ENCODE data around the gene ERCC2.

ERCC2 gene

DNA sequence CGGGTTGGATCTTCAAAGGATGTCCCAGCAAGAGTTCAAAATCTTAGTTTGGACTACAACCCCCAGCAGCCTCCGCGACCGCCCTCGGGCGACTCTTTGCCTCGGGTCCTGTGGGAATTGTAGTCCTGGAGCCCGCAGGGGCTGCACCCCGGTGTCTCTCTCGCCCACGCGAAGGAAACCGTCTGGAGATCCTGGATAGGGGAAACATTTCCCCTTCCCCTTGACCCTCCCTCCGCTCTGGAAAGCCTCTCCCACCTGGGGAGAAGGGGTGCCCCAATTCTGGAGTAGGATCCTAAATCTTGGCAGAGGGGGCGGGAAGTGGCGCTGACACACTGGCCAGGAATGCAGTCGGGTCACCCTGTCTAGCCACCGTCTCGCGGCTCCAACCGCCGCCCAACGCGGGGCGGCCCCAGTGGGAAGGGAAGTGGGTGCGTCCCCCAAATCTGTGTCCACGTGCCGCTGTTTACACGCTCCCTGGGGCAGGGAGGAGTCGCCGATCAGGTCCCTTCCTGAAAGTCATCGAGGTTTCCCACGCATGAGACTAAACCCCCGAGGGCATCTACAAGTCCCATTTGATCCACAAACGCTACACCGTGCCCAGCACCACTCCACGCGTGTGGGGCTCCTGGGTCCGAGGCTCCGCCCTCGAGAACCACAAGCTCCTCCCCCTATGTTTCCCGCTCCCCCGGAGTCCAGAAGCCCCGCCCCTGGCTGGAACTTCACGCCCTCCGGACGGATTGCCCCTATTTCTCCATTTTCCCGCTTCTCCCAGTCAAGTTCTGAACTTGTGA, 35.3 kb upstream of the ERCC2 start:
- Mint-ChIP-seq H3K4me3 (peak overlapping the region; percentile 87), H3K9me3 (no peaks in the 10 kb centered on the region), H3K36me3 (peaks cover 48% of the 10 kb centered on the region), H3K4me1 (peaks cover 56% of the 10 kb centered on the region), H3K27ac (peak overlapping the region; percentile 98)
- ATAC-seq (peak; percentile 70), DNase-seq (ENCODE audit: low spot score in 2 of 2) (peak; percentile 71 to 95)

GRCh38 chr19:45404557-45405434, 34.4 kb upstream of the ERCC2 start, which contains the start of gene PPP1R13L:
Gene PPP1R13L, minus strand, starts transcription at chr19:45405069. Its CDS starts 6,751 bp downstream, at chr19:45398318.
- DNase-seq (ENCODE audit: low spot score in 2 of 2) (no peak), ATAC-seq (peak; percentile 24)
- peak within 1 kb of the TSS; percentile 87 for H3K4me3 Mint-ChIP-seq
- H3K9me3 Mint-ChIP-seq = no peaks in the 10 kb centered on the region
- peak within 1 kb of the TSS; percentile 98 for H3K27ac Mint-ChIP-seq
- H3K36me3 Mint-ChIP-seq = peaks cover 40% of the 10 kb centered on the region
- H3K4me1 Mint-ChIP-seq = peaks cover 56% of the 10 kb centered on the region

DNA sequence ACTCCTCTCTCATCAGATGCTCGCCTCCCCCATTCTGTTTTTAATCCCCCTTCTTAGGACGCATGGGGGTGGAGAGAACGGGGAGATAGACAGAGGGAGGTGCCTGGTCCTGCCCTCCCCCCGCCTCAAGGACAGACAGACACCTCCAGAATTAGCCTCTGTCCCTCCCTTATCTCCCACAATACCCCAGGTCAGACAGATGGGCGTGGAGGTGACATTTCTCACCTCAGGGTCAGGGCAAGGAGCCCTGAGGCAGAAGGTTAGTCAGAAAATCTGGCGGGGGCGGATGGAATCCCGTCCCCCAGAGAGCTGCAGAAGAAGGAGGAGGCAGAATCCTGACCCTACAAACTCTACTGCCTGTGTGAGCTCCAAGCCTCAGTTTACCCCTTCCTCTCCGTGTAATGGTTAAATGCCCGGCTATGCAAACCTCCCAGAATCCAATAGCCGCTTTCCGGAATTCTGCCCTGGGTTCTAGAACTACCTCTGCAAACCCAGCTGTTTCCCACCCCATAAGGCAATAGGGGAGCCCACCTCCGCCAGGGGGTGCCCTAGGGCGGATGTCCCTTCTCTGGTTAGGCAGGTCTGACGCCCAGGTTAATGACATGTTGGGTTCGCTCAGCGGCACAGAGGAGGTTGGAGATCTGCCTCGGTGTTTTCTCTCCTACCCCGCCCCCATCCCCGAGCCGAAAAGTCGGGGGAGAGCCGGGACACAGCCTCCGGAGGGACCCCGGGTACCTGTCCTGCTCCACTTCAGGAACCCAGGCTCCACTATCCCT, 33.6 kb upstream of the ERCC2 start:
- peak overlapping the region; percentile 87 for H3K4me3 Mint-ChIP-seq
- peak overlapping the region; percentile 98 for H3K27ac Mint-ChIP-seq
- DNase-seq (ENCODE audit: low spot score in 2 of 2) (peak; percentile 61 to 86), ATAC-seq (peak; percentile 50)
- H3K36me3 Mint-ChIP-seq = peaks cover 33% of the 10 kb centered on the region
- peaks cover 51% of the 10 kb centered on the region for H3K4me1 Mint-ChIP-seq
- H3K9me3 Mint-ChIP-seq = no peaks in the 10 kb centered on the region

DNA sequence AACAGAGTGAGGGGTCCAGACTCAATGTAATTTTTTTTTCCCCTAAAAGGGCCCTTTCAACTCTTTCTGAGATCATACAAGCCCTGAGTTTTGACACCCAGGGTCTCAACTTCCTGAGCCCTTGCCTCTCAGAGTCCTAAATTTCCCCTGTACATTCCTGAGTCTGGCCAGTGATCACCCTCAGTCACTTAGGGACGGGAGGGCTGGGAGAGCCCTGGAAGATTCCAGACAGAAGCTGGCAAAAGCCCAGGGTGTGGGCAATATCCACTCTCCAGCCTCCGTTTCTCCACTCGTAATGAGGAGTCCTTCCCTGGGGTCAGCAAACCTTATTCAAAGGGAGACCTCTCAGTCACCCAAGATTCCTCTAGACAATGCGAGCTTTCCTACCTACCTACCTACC, 32.9 kb upstream of the ERCC2 start:
- ATAC-seq (no peak), DNase-seq (ENCODE audit: low spot score in 2 of 2) (no peak)
- Mint-ChIP-seq H3K27ac (no peak overlapping the region), H3K9me3 (no peaks in the 10 kb centered on the region), H3K36me3 (peaks cover 28% of the 10 kb centered on the region), H3K4me1 (peaks cover 50% of the 10 kb centered on the region), H3K4me3 (peak overlapping the region; percentile 87)

DNA sequence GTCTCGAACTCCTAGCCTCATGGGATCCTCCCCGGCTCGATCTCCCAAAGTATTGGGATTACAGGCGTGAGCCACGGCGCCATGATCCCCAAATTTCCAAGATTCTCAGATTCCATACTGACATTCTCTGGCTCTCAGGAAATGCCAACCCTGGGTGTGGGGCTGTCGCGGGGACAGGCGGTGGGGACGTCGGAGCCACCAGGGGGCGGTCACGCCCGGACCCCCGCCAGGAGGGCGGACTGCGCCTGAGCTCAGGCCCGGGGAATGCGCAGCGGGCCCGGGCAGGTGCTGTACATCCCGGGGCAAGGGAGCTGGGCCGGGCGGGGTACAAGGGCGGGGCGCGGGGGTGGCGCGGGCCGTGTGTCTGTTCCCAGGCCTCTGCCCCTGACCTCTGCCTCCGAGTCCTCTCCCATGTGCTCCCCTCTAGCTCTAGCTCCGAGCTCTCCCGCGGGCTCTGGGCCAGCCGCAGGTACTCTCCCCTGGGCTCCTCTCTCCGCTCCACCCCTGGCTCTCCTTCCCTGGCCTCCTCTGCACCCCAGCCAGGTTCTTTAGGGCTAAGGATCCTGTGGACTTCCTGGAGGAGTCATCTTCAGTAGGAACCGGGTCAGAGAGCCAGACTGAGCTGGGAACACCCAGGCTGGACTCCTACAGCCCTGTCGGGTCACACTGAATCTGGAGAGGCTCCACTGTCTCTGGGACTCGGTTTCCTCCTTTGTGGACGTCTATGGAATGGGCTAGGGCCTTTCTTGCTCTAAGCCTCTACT, 32.1 kb upstream of the ERCC2 start:
- peaks cover 22% of the 10 kb centered on the region for H3K36me3 Mint-ChIP-seq
- ATAC-seq (no peak), DNase-seq (ENCODE audit: low spot score in 2 of 2) (no peak)
- peaks cover 47% of the 10 kb centered on the region for H3K4me1 Mint-ChIP-seq
- no peak overlapping the region for H3K27ac Mint-ChIP-seq
- no peaks in the 10 kb centered on the region for H3K9me3 Mint-ChIP-seq
- H3K4me3 Mint-ChIP-seq = no peak overlapping the region

DNA sequence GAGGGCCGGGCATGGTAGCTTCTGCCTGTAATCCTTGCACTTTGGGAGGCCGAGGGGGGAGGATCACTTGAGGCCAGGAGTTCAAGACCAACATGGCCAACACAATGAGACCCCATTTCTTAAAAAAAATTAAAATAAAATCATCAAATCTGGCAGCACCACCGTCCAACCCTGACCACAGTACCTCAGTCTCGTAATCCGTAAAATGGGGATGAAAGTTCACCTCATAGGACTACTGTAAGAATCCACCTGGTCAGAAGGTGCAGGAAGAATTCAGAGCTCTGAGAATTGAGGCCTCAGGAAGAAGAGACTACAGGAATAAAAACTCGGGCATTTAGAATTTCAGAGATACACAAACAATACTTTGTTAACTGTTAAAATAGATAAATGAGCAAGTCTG, 31.4 kb upstream of the ERCC2 start:
- H3K27ac Mint-ChIP-seq = no peak overlapping the region
- H3K36me3 Mint-ChIP-seq = peaks cover 24% of the 10 kb centered on the region
- ATAC-seq = no peak
- no peaks in the 10 kb centered on the region for H3K9me3 Mint-ChIP-seq
- no peak for DNase-seq (ENCODE audit: low spot score in 2 of 2)
- peaks cover 50% of the 10 kb centered on the region for H3K4me1 Mint-ChIP-seq
- no peak overlapping the region for H3K4me3 Mint-ChIP-seq

- no peak for DNase-seq (ENCODE audit: low spot score in 2 of 2)
- Mint-ChIP-seq H3K4me3 (no peak overlapping the region), H3K27ac (no peak overlapping the region), H3K36me3 (peaks cover 14% of the 10 kb centered on the region), H3K4me1 (peaks cover 35% of the 10 kb centered on the region), H3K9me3 (no peaks in the 10 kb centered on the region)
- ATAC-seq = no peak
Observed at GRCh38 chr19:45400192-45400591, 29.8 kb upstream of the ERCC2 start.

DNA sequence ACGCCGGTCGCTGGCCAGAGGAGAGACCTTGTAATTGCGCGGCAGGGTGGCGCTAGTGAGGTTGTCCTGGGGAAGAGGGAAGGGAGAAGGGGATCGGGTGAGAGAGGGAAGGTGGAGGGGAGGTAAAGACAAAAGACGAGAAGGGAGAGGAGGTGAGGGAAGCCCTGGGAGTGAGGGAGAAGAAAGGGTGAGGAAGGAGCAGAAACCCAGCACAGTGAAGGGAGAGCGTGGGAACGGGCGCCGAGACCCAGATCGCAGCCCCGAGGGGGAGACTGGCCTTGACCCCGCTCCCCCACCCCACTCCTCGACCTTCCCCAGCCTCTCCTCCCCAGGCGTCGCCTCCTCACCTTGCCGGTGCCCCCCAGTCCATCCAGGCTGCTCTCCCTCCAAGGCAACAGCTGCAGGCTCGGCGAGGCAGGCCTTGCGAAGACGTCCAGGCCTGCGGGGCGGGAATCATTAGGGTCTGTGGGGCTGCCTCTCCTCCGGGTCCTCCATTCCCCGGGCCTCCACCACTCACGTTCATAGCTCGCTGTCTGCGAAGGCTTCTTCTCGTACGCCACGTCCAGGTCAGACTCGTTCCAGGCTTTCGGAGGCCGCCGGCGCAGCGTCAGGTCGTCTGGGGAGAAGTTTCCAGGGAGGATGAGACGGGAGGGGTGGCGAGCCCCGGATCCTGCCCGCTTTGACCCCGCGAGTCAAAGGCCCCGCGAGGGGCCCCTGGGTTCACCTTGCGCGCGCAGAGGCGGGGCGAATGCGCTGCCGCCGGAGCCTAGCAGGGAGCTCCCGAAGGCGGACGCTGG, 25.6 kb upstream of the ERCC2 start:
- no peak for DNase-seq (ENCODE audit: low spot score in 2 of 2)
- H3K27ac Mint-ChIP-seq = no peak overlapping the region

DNA sequence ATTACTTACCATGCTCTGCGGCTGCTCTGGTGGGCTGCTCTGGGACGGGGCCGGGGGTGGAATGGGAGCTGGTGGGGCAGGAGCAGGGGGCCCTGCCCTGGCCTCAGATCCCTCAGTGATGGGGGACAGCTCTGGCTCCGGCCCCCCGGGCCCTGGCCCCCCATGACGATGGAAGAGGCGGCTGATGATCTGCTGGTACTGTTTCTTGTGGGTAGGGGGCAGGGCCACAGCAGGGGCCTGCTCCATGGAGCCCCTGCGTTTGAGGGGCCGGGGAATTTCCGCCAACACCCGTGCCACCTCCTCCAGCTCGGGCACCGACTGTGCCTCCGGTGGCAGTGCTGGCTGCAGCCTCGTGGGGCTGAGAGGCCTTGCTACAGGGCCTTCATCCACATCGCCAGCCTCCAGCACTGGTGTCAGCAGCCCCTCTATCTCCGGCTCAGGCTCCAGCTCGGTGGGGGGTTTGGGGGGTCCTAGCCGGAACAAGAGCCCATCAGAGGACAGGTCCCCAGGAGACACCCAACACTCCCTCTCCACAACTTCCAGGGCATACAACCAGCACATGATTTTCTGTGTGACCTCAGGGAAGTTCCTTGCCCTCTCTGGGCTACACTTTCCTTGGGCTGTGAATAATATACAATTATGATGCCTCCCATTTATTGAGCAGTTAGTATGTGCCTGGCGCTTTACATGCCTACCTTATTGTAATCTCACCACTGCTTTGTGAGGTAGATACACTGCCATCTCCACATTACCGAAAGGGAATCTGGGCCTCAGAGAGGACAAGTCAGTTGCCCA, 21.7 kb upstream of the ERCC2 start:
- H3K4me3 Mint-ChIP-seq = no peak overlapping the region
- peaks cover 9% of the 10 kb centered on the region for H3K36me3 Mint-ChIP-seq
- H3K27ac Mint-ChIP-seq = no peak overlapping the region
- peaks cover 3% of the 10 kb centered on the region for H3K4me1 Mint-ChIP-seq
- no peak for DNase-seq (ENCODE audit: low spot score in 2 of 2)
- ATAC-seq = no peak
- H3K9me3 Mint-ChIP-seq = no peaks in the 10 kb centered on the region

More for the DNA sequence above, 25.6 kb upstream of the ERCC2 start:
- Mint-ChIP-seq H3K36me3 (peaks cover 9% of the 10 kb centered on the region), H3K9me3 (no peaks in the 10 kb centered on the region), H3K4me1 (peaks cover 16% of the 10 kb centered on the region), H3K4me3 (no peak overlapping the region)
- no peak for ATAC-seq

DNA sequence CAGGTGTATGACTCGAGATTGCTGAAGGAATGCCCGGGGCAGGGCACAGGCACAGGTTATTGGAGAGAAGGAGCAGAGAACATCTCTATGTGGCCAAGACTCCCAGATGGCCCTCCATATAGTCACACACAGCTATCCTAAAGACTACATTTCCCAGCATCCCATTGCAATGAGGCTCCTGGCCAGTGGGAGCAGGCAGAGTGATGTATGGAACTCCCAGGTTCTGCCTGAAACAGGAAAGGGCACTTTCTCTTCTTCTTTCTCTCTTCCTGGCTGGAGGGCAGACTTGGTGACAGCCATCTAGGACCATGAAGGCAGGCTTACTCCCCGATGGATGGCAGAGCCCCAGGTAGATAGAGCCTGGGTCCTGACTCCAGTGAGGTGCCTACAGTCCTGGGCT, 21.0 kb upstream of the ERCC2 start:
- no peak overlapping the region for H3K4me3 Mint-ChIP-seq
- no peak for DNase-seq (ENCODE audit: low spot score in 2 of 2)
- no peak overlapping the region for H3K27ac Mint-ChIP-seq
- ATAC-seq = peak; percentile 42
- H3K4me1 Mint-ChIP-seq = no peaks in the 10 kb centered on the region
- peaks cover 5% of the 10 kb centered on the region for H3K36me3 Mint-ChIP-seq
- H3K9me3 Mint-ChIP-seq = no peaks in the 10 kb centered on the region

GRCh38 chr19:45385392-45386221, 15.2 kb upstream of the ERCC2 start:
- DNase-seq (ENCODE audit: low spot score in 2 of 2) (no peak), ATAC-seq (peak; percentile 44)
- H3K27ac Mint-ChIP-seq = no peak overlapping the region
- no peaks in the 10 kb centered on the region for H3K4me1 Mint-ChIP-seq
- H3K4me3 Mint-ChIP-seq = no peak overlapping the region
- H3K9me3 Mint-ChIP-seq = no peaks in the 10 kb centered on the region
- no peaks in the 10 kb centered on the region for H3K36me3 Mint-ChIP-seq

GRCh38 chr19:45382426-45382825, 12.1 kb upstream of the ERCC2 start:
- H3K4me1 Mint-ChIP-seq = peaks cover 11% of the 10 kb centered on the region
- no peaks in the 10 kb centered on the region for H3K9me3 Mint-ChIP-seq
- DNase-seq (ENCODE audit: low spot score in 2 of 2) = no peak
- H3K27ac Mint-ChIP-seq = peak overlapping the region; percentile 48
- no peaks in the 10 kb centered on the region for H3K36me3 Mint-ChIP-seq
- ATAC-seq = no peak
- H3K4me3 Mint-ChIP-seq = no peak overlapping the region

DNA sequence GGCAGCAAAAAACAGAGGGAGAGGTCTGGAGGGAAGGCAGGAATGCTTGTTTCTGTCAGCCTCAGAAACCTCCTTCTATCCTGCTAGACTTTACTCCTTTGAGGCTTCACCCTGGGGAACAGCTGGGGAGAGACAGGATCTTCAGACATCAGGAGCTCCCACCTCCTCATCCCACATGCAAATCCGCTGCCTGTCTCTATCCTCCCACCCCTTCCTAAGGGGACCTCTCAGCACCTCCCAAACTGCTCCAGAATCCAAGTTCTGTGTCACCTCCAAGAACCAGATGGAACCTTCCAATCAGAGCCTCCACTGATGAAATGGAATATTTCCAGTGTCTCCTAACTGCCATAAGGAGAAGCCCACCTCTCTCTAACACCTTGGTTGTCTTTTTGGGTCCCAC, 9.7 kb upstream of the ERCC2 start:
- DNase-seq (ENCODE audit: low spot score in 2 of 2) (no peak), ATAC-seq (no peak)
- H3K36me3 Mint-ChIP-seq = no peaks in the 10 kb centered on the region
- H3K4me1 Mint-ChIP-seq = peaks cover 11% of the 10 kb centered on the region
- H3K4me3 Mint-ChIP-seq = no peak overlapping the region
- H3K9me3 Mint-ChIP-seq = no peaks in the 10 kb centered on the region
- no peak overlapping the region for H3K27ac Mint-ChIP-seq

All from stimulated activated effector memory CD8-positive, alpha-beta T cell treated with anti-CD3 and anti-CD28 coated beads, Interleukin-12 subunit alpha, Interleukin-12 subunit beta, amount 100 ng/mL, for 72 hours (primary cell).